ENCODE data around the gene MYBBP1A. TPM values are rescaled to one million over a fixed set of nuclear protein-coding genes. Genes with fewer than 3 reads are reported as not detected.

Gene MYBBP1A
- total RNA-seq, 1 experiment from 2014 or later, result 123 TPM

GRCh38 chr17:4512156-4513112, 42.8 kb downstream of the MYBBP1A start:
- TF ChIP-seq CTCF (IDR thresholded peaks at IDR 0.05; ENCODE audit: unreplicated experiment), result no peak
- DNase-seq (ENCODE audit: unreplicated experiment), result no peak
- Mint-ChIP-seq H3K36me3 (ENCODE audit: insufficient read depth, unreplicated experiment) (peaks cover 6% of the 10 kb centered on the region), H3K27ac (ENCODE audit: low read depth, unreplicated experiment) (no peak overlapping the region), H3K4me3 (ENCODE audit: unreplicated experiment) (no peak overlapping the region), H3K9me3 (ENCODE audit: unreplicated experiment) (peaks cover under 1% of the 10 kb centered on the region), H3K27me3 (ENCODE audit: insufficient read depth, unreplicated experiment) (no peaks in the 10 kb centered on the region), H3K4me1 (ENCODE audit: insufficient read depth, unreplicated experiment) (no peaks in the 10 kb centered on the region)
- POLR2A ChIA-PET, result no interaction called here
- intact Hi-C loops (cut with micrococcal nuclease), result no loop called here
- CTCF ChIA-PET, result interaction anchor here (0.6 to 1.0 kb wide), 3 partner anchors 8 to 91 kb away, joined by 3 read pairs; no protein-coding TSS in a partner anchor
- no TSS peak for BruUV-seq (replicated peaks)

GRCh38 chr17:4511199-4511932, 43.8 kb downstream of the MYBBP1A start:
- no peak for DNase-seq (ENCODE audit: unreplicated experiment)
- TF ChIP-seq CTCF (IDR thresholded peaks at IDR 0.05; ENCODE audit: unreplicated experiment), result no peak
- no peak overlapping the region for H3K4me3 Mint-ChIP-seq (ENCODE audit: unreplicated experiment)
- intact Hi-C loops (cut with micrococcal nuclease), result no loop called here
- ChIA-PET POLR2A (no interaction called here), CTCF (interaction anchor here (1.0 kb wide), 1 partner anchor 9 kb away, joined by 3 read pairs; no protein-coding TSS in a partner anchor)
- no TSS peak for BruUV-seq (replicated peaks)
- peaks cover 6% of the 10 kb centered on the region for H3K36me3 Mint-ChIP-seq (ENCODE audit: insufficient read depth, unreplicated experiment)
- H3K27me3 Mint-ChIP-seq (ENCODE audit: insufficient read depth, unreplicated experiment), result no peaks in the 10 kb centered on the region
- H3K27ac Mint-ChIP-seq (ENCODE audit: low read depth, unreplicated experiment), result no peak overlapping the region
- H3K4me1 Mint-ChIP-seq (ENCODE audit: insufficient read depth, unreplicated experiment), result no peaks in the 10 kb centered on the region
- H3K9me3 Mint-ChIP-seq (ENCODE audit: unreplicated experiment), result no peaks in the 10 kb centered on the region

- no peak for DNase-seq (ENCODE audit: unreplicated experiment)
- ChIA-PET CTCF (no interaction called here), POLR2A (no interaction called here)
- TF ChIP-seq CTCF (IDR thresholded peaks at IDR 0.05; ENCODE audit: unreplicated experiment), result no peak
- H3K4me3 Mint-ChIP-seq (ENCODE audit: unreplicated experiment), result no peak overlapping the region
- no peaks in the 10 kb centered on the region for H3K27me3 Mint-ChIP-seq (ENCODE audit: insufficient read depth, unreplicated experiment)
- no peaks in the 10 kb centered on the region for H3K9me3 Mint-ChIP-seq (ENCODE audit: unreplicated experiment)
- no peak overlapping the region for H3K27ac Mint-ChIP-seq (ENCODE audit: low read depth, unreplicated experiment)
- H3K36me3 Mint-ChIP-seq (ENCODE audit: insufficient read depth, unreplicated experiment), result peaks cover 6% of the 10 kb centered on the region
- H3K4me1 Mint-ChIP-seq (ENCODE audit: insufficient read depth, unreplicated experiment), result no peaks in the 10 kb centered on the region
- no TSS peak for BruUV-seq (replicated peaks)
- intact Hi-C loops (cut with micrococcal nuclease), result no loop called here
Observed at GRCh38 chr17:4510618-4510941, 44.6 kb downstream of the MYBBP1A start.

GRCh38 chr17:4509923-4510617, 45.1 kb downstream of the MYBBP1A start:
- TF ChIP-seq CTCF (IDR thresholded peaks at IDR 0.05; ENCODE audit: unreplicated experiment), result no peak
- intact Hi-C loops (cut with micrococcal nuclease), result no loop called here
- BruUV-seq (replicated peaks), result no TSS peak
- H3K9me3 Mint-ChIP-seq (ENCODE audit: unreplicated experiment), result no peaks in the 10 kb centered on the region
- no peaks in the 10 kb centered on the region for H3K4me1 Mint-ChIP-seq (ENCODE audit: insufficient read depth, unreplicated experiment)
- H3K4me3 Mint-ChIP-seq (ENCODE audit: unreplicated experiment), result no peak overlapping the region
- no peaks in the 10 kb centered on the region for H3K27me3 Mint-ChIP-seq (ENCODE audit: insufficient read depth, unreplicated experiment)
- peaks cover 6% of the 10 kb centered on the region for H3K36me3 Mint-ChIP-seq (ENCODE audit: insufficient read depth, unreplicated experiment)
- H3K27ac Mint-ChIP-seq (ENCODE audit: low read depth, unreplicated experiment), result no peak overlapping the region
- DNase-seq (ENCODE audit: unreplicated experiment), result no peak
- ChIA-PET CTCF (no interaction called here), POLR2A (no interaction called here)

Data from MCF 10A (cell line).